K562 (cell line): ENCODE data around the gene TGM1. TPM values are rescaled to one million over a fixed set of nuclear protein-coding genes. Genes with fewer than 3 reads are reported as not detected.

Source experiments
- AFF4 ChIP-seq: sonication (generic); formaldehyde crosslinking; IDR thresholded peaks from 2 replicates; pipeline ENCODE4 v1.8.0; 2023; ENCODE audit warnings: mild to moderate bottlenecking, missing genetic modification reagents
- ATF3 ChIP-seq, 2 experiments: fragments of 450-650 bp in 1 of 2; sonication (generic) in 1 of 2; formaldehyde crosslinking in 1 of 2; IDR thresholded peaks in 1 of 2; conservative IDR thresholded peaks in 1 of 2; 2 replicates each; pipeline versions ENCODE4 v1.6.1 to v1.8.1; 2016 to 2023; ENCODE audit warnings: mild to moderate bottlenecking in 2 of 2, moderate library complexity in 2 of 2, inconsistent platforms in 1 of 2, missing genetic modification reagents in 1 of 2
- DPF2 ChIP-seq: fragments of 450-650 bp; IDR thresholded peaks from 2 replicates; pipeline ENCODE4 v1.6.1; 2016
- ELF2 ChIP-seq: fragments of 250-450 bp; sonication (Bioruptor Pico); IDR thresholded peaks from 2 replicates; pipeline ENCODE4 v1.5.0; 2021; ENCODE audit warnings: mild to moderate bottlenecking
- EZH2 ChIP-seq: IDR thresholded peaks from 2 replicates; pipeline ENCODE4 v1.6.1; 2012; ENCODE audit warnings: low read depth, mild to moderate bottlenecking, inconsistent platforms, low read length, borderline replicate concordance
- HINFP ChIP-seq: fragments of 450-650 bp; conservative IDR thresholded peaks from 2 replicates; pipeline ENCODE4 v1.6.1; 2016; ENCODE audit warnings: missing genetic modification characterization, low read depth, mild to moderate bottlenecking, control low read depth, missing compliant biosample characterization
- MCM3 ChIP-seq: fragments of 450-650 bp; IDR thresholded peaks from 2 replicates; pipeline ENCODE4 v1.6.1; 2016
- MEF2A ChIP-seq: IDR thresholded peaks from 2 replicates; pipeline ENCODE4 v1.6.1; 2011; ENCODE audit warnings: low read depth, mild to moderate bottlenecking, low read length, moderate library complexity; ENCODE audit not compliant: control insufficient read depth
- NR2C1 ChIP-seq, 2 experiments: fragments of 450-650 bp; IDR thresholded peaks; 2 replicates each; pipeline ENCODE4 v1.6.1; 2017; ENCODE audit warnings: mild to moderate bottlenecking in 2 of 2, antibody characterized with exemption in 1 of 2, inconsistent platforms in 1 of 2, missing compliant biosample characterization in 1 of 2, missing genetic modification characterization in 1 of 2
- PHB ChIP-seq: fragments of 250-450 bp; sonication (Bioruptor Pico); IDR thresholded peaks from 2 replicates; pipeline ENCODE4 v1.5.0; 2021
- PHF20 ChIP-seq: fragments of 450-650 bp; IDR thresholded peaks from 2 replicates; pipeline ENCODE4 v1.6.1; 2018; ENCODE audit not compliant: partially characterized antibody
- SIN3A ChIP-seq, 2 experiments: fragments of 150-350 bp in 1 of 2; IDR thresholded peaks; 2 replicates each; pipeline ENCODE4 v1.6.1; 2011 to 2016; ENCODE audit warnings: borderline replicate concordance in 2 of 2, low read depth in 2 of 2, low read length in 2 of 2, mild to moderate bottlenecking in 2 of 2, moderate library complexity in 2 of 2; ENCODE audit not compliant: control insufficient read depth in 1 of 2
- SNAPC5 ChIP-seq: fragments of 250-450 bp; sonication (Bioruptor Pico); IDR thresholded peaks from 2 replicates; pipeline ENCODE4 v1.8.0; 2021; ENCODE audit warnings: moderate library complexity, mild to moderate bottlenecking, inconsistent platforms
- TSC22D4 ChIP-seq: fragments of 450-650 bp; IDR thresholded peaks from 2 replicates; pipeline ENCODE4 v1.6.1; 2016; ENCODE audit warnings: missing genetic modification characterization, missing biosample characterization, control low read depth
- YY1 ChIP-seq, 3 experiments: IDR thresholded peaks; 2 replicates each; pipeline ENCODE4 v1.6.1; 2011; ENCODE audit warnings: low read length in 2 of 3, mild to moderate bottlenecking in 2 of 3, moderate library complexity in 2 of 3, borderline replicate concordance in 1 of 3, control low read depth in 1 of 3, low read depth in 1 of 3; ENCODE audit not compliant: insufficient read depth in 3 of 3, insufficient replicate concordance in 2 of 3, control insufficient read depth in 1 of 3, insufficient read length in 1 of 3; ENCODE audit errors: extremely low read depth in 1 of 3
- ZNF232 ChIP-seq: sonication (generic); formaldehyde crosslinking; IDR thresholded peaks from 2 replicates; pipeline ENCODE4 v1.8.0; 2022; ENCODE audit warnings: mild to moderate bottlenecking, missing genetic modification reagents
- ZNF253 ChIP-seq: fragments of 250-450 bp; sonication (Bioruptor Pico); conservative IDR thresholded peaks from 2 replicates; pipeline ENCODE4 v1.6.1; 2021; ENCODE audit warnings: mild to moderate bottlenecking
- ZNF586 ChIP-seq: fragments of 450-650 bp; formaldehyde crosslinking; conservative IDR thresholded peaks from 2 replicates; pipeline ENCODE4 v1.4.0; 2020; ENCODE audit warnings: mild to moderate bottlenecking, moderate library complexity
- ZNF764 ChIP-seq: fragments of 250-450 bp; sonication (Bioruptor Pico); IDR thresholded peaks from 2 replicates; pipeline ENCODE4 v1.4.0; 2020; ENCODE audit warnings: low read depth, mild to moderate bottlenecking, moderate library complexity
- ZNF780A ChIP-seq: fragments of 250-450 bp; sonication (Bioruptor Pico); IDR thresholded peaks from 2 replicates; pipeline ENCODE4 v1.5.0; 2021; ENCODE audit warnings: mild to moderate bottlenecking
- polyA plus RNA-seq, 8 experiments: library from polyadenylated mRNA; depleted of rRNA in 4 of 8; stranded (reverse) in 5 of 8; unstranded in 3 of 8; fragments of >200 nt; fragmentation: Nextera tagmentation in 2 of 8; fragmentation: Illumina TruSeq in 1 of 8; extraction: Ambion mirVana in 2 of 8; extraction: Trizol in 1 of 8; gene quantifications; 2 replicates each; pipeline versions ENCODE4 v1.2.1 to v1.2.3, GENCODE V29; 2011 to 2014; ENCODE audit warnings: inconsistent platforms in 1 of 8, missing spikeins in 1 of 8
- total RNA-seq, 7 experiments: library from RNA; depleted of rRNA in 6 of 7; stranded (reverse); fragments of >200 nt in 6 of 7; fragmentation: Illumina TruSeq in 2 of 7; extraction: Trizol in 2 of 7; gene quantifications; 2 replicates each; pipeline versions ENCODE4 v1.2.1 to v1.2.3, GENCODE V29; 2011 to 2021; ENCODE audit warnings: low replicate concordance in 1 of 7

Gene TGM1
- total and polyA plus RNA-seq, 9 of the 15 experiments (the other 6 are each of a cell fraction or from before 2014, with no cell fraction given) = 0.13 to 4.4 (median 0.88) TPM

GRCh38 chr14:24232645-24233537 lies 30.1 kb downstream of the TGM1 start, which contains the start of gene GMPR2 (continued):
- TF ChIP-seq HINFP (no peak), ZNF586 (CRISPR knock-in tag) (no peak), DPF2 (no peak), SIN3A (IDR thresholded peaks at IDR 0.05; ENCODE audit: borderline replicate concordance in 2 of 2, control insufficient read depth in 1 of 2, low read depth in 2 of 2, low read length in 2 of 2) (no peak), ZNF232 (CRISPR knock-in tag) (no peak), EZH2 (no peak), ELF2 (CRISPR knock-in tag) (0 out of 2 replicates have a peak, but pooled peaks have one; percentile 30), YY1 (IDR thresholded peaks at IDR 0.05; ENCODE audit: borderline replicate concordance in 1 of 3, control insufficient read depth in 1 of 3, extremely low read depth in 1 of 3, insufficient read depth in 3 of 3, insufficient read length in 1 of 3, insufficient replicate concordance in 2 of 3, low read depth in 1 of 3, low read length in 2 of 3) (no peak), ZNF253 (CRISPR knock-in tag) (no peak), PHB (CRISPR knock-in tag) (no peak), ZNF780A (no peak), NR2C1 (IDR thresholded peaks at IDR 0.05) (no peak), NR2C1 (tag; IDR thresholded peaks at IDR 0.05) (no peak), TSC22D4 (no peak), SNAPC5 (CRISPR knock-in tag) (no peak), PHF20 (peak; percentile 49), MCM3 (no peak), ZNF764 (no peak), MEF2A (no peak), ATF3 (IDR thresholded peaks at IDR 0.05) (no peak), ATF3 (CRISPR knock-in tag; conservative IDR thresholded peaks at IDR 0.05) (no peak), AFF4 (CRISPR knock-in tag) (no peak)
